ENCODE measurements around the gene C2.
"Not testable (repeated sequence)": the region's sequence is repeated elsewhere in the genome, so short reads cannot be mapped to it uniquely, and the experiment has no call there.

The C2 gene

DNA sequence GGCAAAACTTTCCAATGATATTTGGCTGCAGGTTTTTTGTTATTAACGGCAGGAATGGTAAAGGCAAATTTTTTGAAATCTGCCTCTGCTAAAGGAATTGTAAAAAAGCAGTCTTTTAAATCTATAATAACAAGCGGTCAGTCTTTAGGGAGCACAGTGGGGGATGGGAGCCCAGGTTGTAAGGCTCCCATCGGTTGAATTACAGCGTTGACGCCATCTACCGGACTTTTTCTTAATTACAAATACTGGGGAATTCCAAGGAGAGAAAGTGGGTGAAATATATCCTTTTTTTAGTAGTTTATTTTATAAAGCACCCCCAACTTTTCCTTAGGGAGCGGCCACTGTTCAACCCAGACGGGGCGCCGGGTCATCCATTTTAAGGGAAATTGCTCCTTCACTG lies 61.8 kb downstream of the C2 start:
- not testable (repeated sequence) for H3K4me3 ChIP-seq (ENCODE audit: low read depth, low read length)

DNA sequence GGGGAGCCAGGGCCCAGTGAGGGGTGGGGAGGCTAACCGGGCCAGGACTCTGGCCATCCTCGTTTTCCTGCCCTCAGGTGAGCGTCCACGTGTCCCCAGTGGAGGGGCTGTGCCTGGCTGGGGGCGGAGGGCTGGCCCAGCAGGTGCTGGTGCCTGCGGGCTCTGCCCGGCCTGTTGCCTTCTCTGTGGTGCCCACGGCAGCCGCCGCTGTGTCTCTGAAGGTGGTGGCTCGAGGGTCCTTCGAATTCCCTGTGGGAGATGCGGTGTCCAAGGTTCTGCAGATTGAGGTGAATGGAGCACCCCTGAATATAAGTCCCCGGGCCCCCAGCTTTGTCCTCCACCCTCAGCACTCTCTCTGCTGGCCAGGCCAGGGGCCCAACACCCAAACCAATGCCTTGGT lies 66.9 kb downstream of the C2 start:
- H3K4me3 ChIP-seq (ENCODE audit: low read depth, low read length), result not testable (repeated sequence)

All from WI38 (cell line).